Thyroid gland (tissue), 4 donors: Measurements from ENCODE around the gene ZNF627.

ENCODE experiments used
- CTCF ChIP-seq, 6 experiments: fragments of 200-600 bp in 3 of 6; fragments of 450-650 bp in 3 of 6; sonication (generic) in 3 of 6; IDR thresholded peaks; one replicate each; pipeline ENCODE4 v1.5.1; 2016 to 2019; ENCODE audit warnings: antibody characterized with exemption in 6 of 6, mild to moderate bottlenecking in 2 of 6, inconsistent platforms in 1 of 6, moderate library complexity in 1 of 6
- POLR2A ChIP-seq, 2 donors: fragments of 450-650 bp; IDR thresholded peaks; one replicate each; pipeline ENCODE4 v1.6.1; 2017; ENCODE audit warnings: antibody characterized with exemption in 2 of 2, mild to moderate bottlenecking in 2 of 2, moderate library complexity in 1 of 2

GRCh38 chr19:11606484-11606883, 9.2 kb downstream of the ZNF627 start:
- no peak for TF ChIP-seq CTCF (IDR thresholded peaks at IDR 0.05)
- no peak for TF ChIP-seq POLR2A (IDR thresholded peaks at IDR 0.05)
